Subcutaneous adipose tissue (tissue), 4 donors: ENCODE measurements around the gene GBF1. TPM values are rescaled to one million over a fixed set of nuclear protein-coding genes. Genes with fewer than 3 reads are reported as not detected.

ENCODE experiments used
- CTCF ChIP-seq: fragments of 450-650 bp; IDR thresholded peaks from one replicate; pipeline ENCODE4 v1.5.1; 2016; ENCODE audit warnings: low read depth, mild to moderate bottlenecking, control low read depth, antibody characterized with exemption, moderate library complexity
- total RNA-seq, 4 donors: library from RNA; depleted of rRNA; stranded (reverse); fragments of >200 nt; gene quantifications; one replicate each; pipeline ENCODE4 v1.1.0, GENCODE V29; 2016

The GBF1 gene
- total RNA-seq, 4 donors from 2014 or later: 21.6 to 34.3 (median 24.0) TPM

- TF ChIP-seq CTCF: no peak
These were observed 159.8 kb downstream of the GBF1 start for GRCh38 chr10:102405108-102405571.

GRCh38 chr10:102405632-102406031 lies 160.3 kb downstream of the GBF1 start:
- no peak for TF ChIP-seq CTCF

- TF ChIP-seq CTCF: no peak
These were observed 161.5 kb downstream of the GBF1 start for GRCh38 chr10:102406815-102407214.

- TF ChIP-seq CTCF: no peak
These were observed 162.2 kb downstream of the GBF1 start for GRCh38 chr10:102407425-102408130.

GRCh38 chr10:102408131-102408727 lies 162.9 kb downstream of the GBF1 start:
- no peak for TF ChIP-seq CTCF

GRCh38 chr10:102408728-102409603 lies 163.6 kb downstream of the GBF1 start:
- no peak for TF ChIP-seq CTCF
